T-cell (primary cell): ENCODE measurements around the gene UBL5. TPM values are rescaled to one million over a fixed set of nuclear protein-coding genes. Genes with fewer than 3 reads are reported as not detected.
A peak's percentile ranks its signal among the peaks of the same experiment; 100 is the strongest.

ENCODE experiments used
- ATAC-seq, 4 experiments: fragments of 200-7000 bp in 3 of 4; fragments of 150-1000 bp in 1 of 4; cut with Tn5 transposase; replicated peaks in 1 of 4; 1 replicate in 3 of 4; 2 replicates in 1 of 4; pipeline ENCODE4 v1.10.0; 2021; ENCODE audit warnings: moderate library complexity in 3 of 4, mild to moderate bottlenecking in 2 of 4, moderate number of reproducible peaks in 1 of 4
- CTCF ChIA-PET, 2 donors: fragments of 300-600 bp; sonication (Branson Sonifier 250); formaldehyde crosslinking; loops; one replicate each; lab custom pipeline; 2022; ENCODE audit warnings: antibody characterized with exemption in 2 of 2; lab: Charles Lee
- POLR2A ChIA-PET, 2 donors: fragments of 300-600 bp; sonication (Branson Sonifier 250); formaldehyde crosslinking; loops; one replicate each; lab custom pipeline; 2022; ENCODE audit warnings: antibody characterized with exemption in 2 of 2; lab: Charles Lee
- DNase-seq, 35 experiments: peaks; one replicate each; pipeline versions ENCODE4 v3.0.0 to v3.0.0-alpha.2; 2013 to 2023
- H3K27ac ChIP-seq: one replicate; pipeline ENCODE4 v1.5.1; 2013; ENCODE audit warnings: low read length
- H3K27me3 ChIP-seq, 2 experiments: replicated peaks in 1 of 2; 1 replicate in 1 of 2; 2 replicates in 1 of 2; pipeline versions ENCODE4 v1.6.1 to v1.7.0; 2013; ENCODE audit warnings: low read length in 1 of 2, mixed read lengths in 1 of 2; ENCODE audit not compliant: control insufficient read depth in 2 of 2, insufficient read depth in 2 of 2; ENCODE audit errors: extremely low read depth in 1 of 2
- H3K36me3 ChIP-seq, 2 donors: 1 replicate in 1 of 2; 2 replicates in 1 of 2; pipeline versions ENCODE4 v1.6.1 to v1.7.0; 2013; ENCODE audit warnings: low read length in 1 of 2; ENCODE audit not compliant: control insufficient read depth in 2 of 2, insufficient read depth in 1 of 2; ENCODE audit errors: extremely low read depth in 1 of 2
- H3K4me1 ChIP-seq, 2 experiments: 1 replicate in 1 of 2; 2 replicates in 1 of 2; pipeline versions ENCODE4 v1.6.1 to v1.7.0; 2013; ENCODE audit warnings: low read length in 2 of 2, mixed read lengths in 1 of 2; ENCODE audit not compliant: insufficient read depth in 2 of 2, control insufficient read depth in 1 of 2; ENCODE audit errors: extremely low read depth in 1 of 2
- H3K4me3 ChIP-seq, 2 donors: 1 replicate in 1 of 2; 2 replicates in 1 of 2; pipeline versions ENCODE4 v1.5.1 to v1.7.0; 2013; ENCODE audit warnings: mild to moderate bottlenecking in 2 of 2, low read length in 1 of 2, moderate library complexity in 1 of 2; ENCODE audit not compliant: control insufficient read depth in 1 of 2; ENCODE audit errors: extremely low read depth in 1 of 2
- H3K9me3 ChIP-seq: 2 replicates; pipeline ENCODE4 v1.7.0; 2013
- H3K27ac Mint-ChIP-seq, 2 donors: one replicate each; pipeline ENCODE4 v1.8.0; 2020 to 2021; ENCODE audit warnings: mild to moderate bottlenecking in 2 of 2, mixed read lengths in 2 of 2
- H3K27me3 Mint-ChIP-seq, 2 donors: one replicate each; pipeline ENCODE4 v1.8.0; 2021 to 2022; ENCODE audit warnings: mixed read lengths in 2 of 2
- H3K36me3 Mint-ChIP-seq: one replicate; pipeline ENCODE4 v1.8.0; 2021; ENCODE audit warnings: mixed read lengths
- H3K4me1 Mint-ChIP-seq, 3 donors: one replicate each; pipeline ENCODE4 v1.8.0; 2020 to 2022; ENCODE audit warnings: mixed read lengths in 3 of 3, mild to moderate bottlenecking in 1 of 3
- H3K4me3 Mint-ChIP-seq, 3 donors: one replicate each; pipeline ENCODE4 v1.8.0; 2020 to 2022; ENCODE audit warnings: mild to moderate bottlenecking in 3 of 3, mixed read lengths in 3 of 3, moderate library complexity in 3 of 3
- H3K9me3 Mint-ChIP-seq, 3 donors: one replicate each; pipeline ENCODE4 v1.8.0; 2020 to 2022; ENCODE audit warnings: mixed read lengths in 3 of 3
- WGBS: methylation state at CpG from one replicate; pipeline ENCODE4 v1.1.5; 2013; ENCODE audit warnings: missing lambda C conversion rate; ENCODE audit not compliant: insufficient coverage; 5-methylcytosine and 5-hydroxymethylcytosine counted together
- total RNA-seq, 35 experiments: library from RNA in 6 of 35; stranded (reverse) in 6 of 35; fragments of 120-200 nt in 1 of 35; gene quantifications; one replicate each; pipeline versions ENCODE4 v1.2.1 to v1.2.4 and lab custom pipeline; 2013 to 2026

Gene UBL5
- total RNA-seq, 5 donors from 2014 or later (not counting 1 experiment from before 2014, with no cell fraction given), result 205 to 228 (median 215) TPM

DNA sequence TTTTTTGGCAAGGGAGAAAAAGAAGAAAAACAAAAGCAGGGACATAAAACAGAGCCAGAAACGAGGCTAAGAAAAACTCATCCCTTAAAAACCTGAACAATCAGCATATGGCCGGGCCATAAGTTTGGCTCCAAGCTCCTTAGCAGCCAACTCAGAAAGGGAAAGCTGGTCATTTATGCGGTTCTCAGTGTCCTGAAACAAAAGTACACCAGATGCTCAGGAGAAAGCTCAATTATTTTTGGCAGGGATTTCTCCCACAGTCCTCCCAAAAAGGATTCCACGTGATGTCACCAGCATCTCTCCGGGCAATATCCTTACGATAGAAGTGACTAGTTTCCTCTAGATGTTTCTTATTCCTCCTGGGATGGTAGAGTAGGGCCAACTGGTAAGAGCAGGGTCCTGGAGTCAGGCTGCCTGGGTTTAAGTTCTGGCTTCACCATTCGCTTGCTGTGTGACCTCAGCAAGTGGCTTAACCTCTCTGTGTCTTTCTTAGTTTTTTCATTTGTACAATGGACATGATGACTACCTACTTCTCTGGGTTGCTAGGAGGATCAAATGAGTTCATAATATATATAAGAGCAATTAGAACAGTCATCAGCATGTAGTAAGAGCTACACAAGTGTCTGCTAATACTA, 41.4 kb downstream of the UBL5 start:
- CTCF ChIA-PET, result interaction anchor here (0.6 to 1.0 kb wide), 3 partner anchors 69 to 1530 kb away, joined by 3 to 5 read pairs (median 3); no protein-coding TSS in a partner anchor
- POLR2A ChIA-PET, result interaction anchor here in 1 of 2 donors (0.7 kb wide), 1 partner anchor 9 kb away, joined by 5 read pairs; no protein-coding TSS in a partner anchor

GRCh38 chr19:9871626-9872338, 44.1 kb downstream of the UBL5 start:
- Mint-ChIP-seq H3K36me3 (no peaks in the 10 kb centered on the region), H3K4me1 (peaks cover 2 to 6% (median 5%) of the 10 kb centered on the region in 3 donors), H3K27me3 (no peaks in the 10 kb centered on the region), H3K27ac (no peak overlapping the region), H3K9me3 (no peaks in the 10 kb centered on the region), H3K4me3 (no peak overlapping the region)
- ATAC-seq (no peak), DNase-seq (no peak)
- peaks cover 1 to 8% of the 10 kb centered on the region in 2 experiments for H3K4me1 ChIP-seq
- no peak overlapping the region for H3K4me3 ChIP-seq
- H3K27ac ChIP-seq, result no peak overlapping the region
- ChIA-PET CTCF (no interaction called here), POLR2A (no interaction called here)
- peaks cover 0 to 5% of the 10 kb centered on the region in 2 experiments for H3K27me3 ChIP-seq
- 85% methylated on average over 9 of the region's 16 CpGs for WGBS
- H3K36me3 ChIP-seq, result no peaks in the 10 kb centered on the region
- no peaks in the 10 kb centered on the region for H3K9me3 ChIP-seq

More for the DNA sequence above, 41.4 kb downstream of the UBL5 start:
- no peaks in the 10 kb centered on the region for H3K9me3 ChIP-seq
- DNase-seq (no peak), ATAC-seq (no peak)
- H3K4me3 Mint-ChIP-seq, result no peak overlapping the region
- H3K36me3 Mint-ChIP-seq, result no peaks in the 10 kb centered on the region
- no peaks in the 10 kb centered on the region for H3K9me3 Mint-ChIP-seq
- no peak overlapping the region for H3K27ac ChIP-seq
- H3K36me3 ChIP-seq, result no peaks in the 10 kb centered on the region
- H3K4me3 ChIP-seq, result no peak overlapping the region
- H3K27ac Mint-ChIP-seq, result no peak overlapping the region
- no peaks in the 10 kb centered on the region for H3K27me3 ChIP-seq
- H3K4me1 Mint-ChIP-seq, result peaks cover 24 to 32% (median 27%) of the 10 kb centered on the region in 3 donors
- peaks cover 19 to 34% of the 10 kb centered on the region in 2 experiments for H3K4me1 ChIP-seq
- 96% methylated on average over 3 of the region's 7 CpGs for WGBS
- no peaks in the 10 kb centered on the region for H3K27me3 Mint-ChIP-seq

DNA sequence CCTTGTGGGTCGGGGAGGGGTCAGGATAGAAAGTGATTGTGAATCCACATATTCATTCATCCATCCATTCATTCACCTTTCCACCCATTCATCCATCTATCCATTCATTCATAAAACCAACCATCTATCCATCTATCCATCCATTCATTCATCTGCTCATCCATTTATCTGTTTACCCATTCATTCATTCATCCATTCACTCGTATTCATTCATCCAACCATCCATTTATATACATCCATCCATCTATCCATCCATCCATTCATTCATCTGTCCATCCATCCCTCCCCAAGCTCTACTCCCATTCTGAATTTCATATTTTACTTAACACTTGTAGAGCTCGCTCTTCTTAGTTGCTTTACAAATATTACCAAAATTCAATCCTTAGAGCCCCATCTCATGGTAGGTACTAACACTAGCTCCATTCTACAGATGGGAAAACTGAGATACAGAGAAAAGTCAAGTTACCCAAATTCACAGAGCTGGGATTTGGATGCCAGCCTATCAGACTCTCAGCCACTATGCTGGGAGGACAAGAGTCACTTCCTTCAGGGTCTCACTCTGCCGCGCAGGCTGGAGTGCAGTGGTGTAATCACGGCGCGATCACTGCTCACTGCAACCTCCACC, 45.0 kb downstream of the UBL5 start:
- H3K4me1 Mint-ChIP-seq, result no peaks in the 10 kb centered on the region
- H3K27ac ChIP-seq, result no peak overlapping the region
- H3K4me3 Mint-ChIP-seq, result no peak overlapping the region
- H3K9me3 Mint-ChIP-seq, result no peaks in the 10 kb centered on the region
- peaks cover 0 to 5% of the 10 kb centered on the region in 2 experiments for H3K27me3 ChIP-seq
- CTCF ChIA-PET, result no interaction called here
- WGBS, result 86% methylated on average over 6 of the region's 8 CpGs
- no peaks in the 10 kb centered on the region for H3K36me3 Mint-ChIP-seq
- H3K36me3 ChIP-seq, result no peaks in the 10 kb centered on the region
- H3K27me3 Mint-ChIP-seq, result no peaks in the 10 kb centered on the region
- DNase-seq, result no peak
- POLR2A ChIA-PET, result no interaction called here
- H3K9me3 ChIP-seq, result no peaks in the 10 kb centered on the region
- H3K27ac Mint-ChIP-seq, result no peak overlapping the region
- no peak for ATAC-seq
- no peak overlapping the region for H3K4me3 ChIP-seq
- H3K4me1 ChIP-seq, result no peaks in the 10 kb centered on the region

- Mint-ChIP-seq H3K4me3 (no peak overlapping the region), H3K27me3 (no peaks in the 10 kb centered on the region), H3K36me3 (no peaks in the 10 kb centered on the region), H3K27ac (peak overlapping the region in 1 of 2 donors; percentile 11), H3K9me3 (no peaks in the 10 kb centered on the region), H3K4me1 (peaks cover 0 to 4% (median 0%) of the 10 kb centered on the region in 3 donors)
- Histone ChIP-seq H3K27me3 (peaks cover 0 to 5% of the 10 kb centered on the region in 2 experiments), H3K9me3 (no peaks in the 10 kb centered on the region), H3K36me3 (no peaks in the 10 kb centered on the region), H3K27ac (no peak overlapping the region), H3K4me1 (no peaks in the 10 kb centered on the region), H3K4me3 (no peak overlapping the region)
- ChIA-PET CTCF (no interaction called here), POLR2A (no interaction called here)
- ATAC-seq (no peak), DNase-seq (no peak)
- WGBS, result 50% methylated on average over 2 of the region's 13 CpGs
Measured at GRCh38 chr19:9875031-9875627, 47.4 kb downstream of the UBL5 start.

GRCh38 chr19:9875796-9876195, 48.1 kb downstream of the UBL5 start:
- Histone ChIP-seq H3K9me3 (no peaks in the 10 kb centered on the region), H3K27me3 (peaks cover 0 to 5% of the 10 kb centered on the region in 2 experiments), H3K4me3 (no peak overlapping the region), H3K36me3 (no peaks in the 10 kb centered on the region), H3K4me1 (no peaks in the 10 kb centered on the region), H3K27ac (no peak overlapping the region)
- DNase-seq (no peak), ATAC-seq (no peak)
- Mint-ChIP-seq H3K4me3 (no peak overlapping the region), H3K27me3 (no peaks in the 10 kb centered on the region), H3K27ac (no peak overlapping the region), H3K9me3 (no peaks in the 10 kb centered on the region), H3K36me3 (no peaks in the 10 kb centered on the region), H3K4me1 (peaks cover 0 to 4% (median 0%) of the 10 kb centered on the region in 3 donors)
- WGBS, result 77% methylated on average over 5 of the region's 5 CpGs
- CTCF ChIA-PET, result no interaction called here
- POLR2A ChIA-PET, result no interaction called here
